Left kidney (tissue), 2 donors: Measurements from ENCODE around the gene JCAD. TPM values are rescaled to one million over a fixed set of nuclear protein-coding genes. Genes with fewer than 3 reads are reported as not detected.

Experiments
- DNase-seq: peaks from one replicate; pipeline ENCODE4 v3.0.0-alpha.2; 2013
- polyA plus RNA-seq: library from polyadenylated mRNA; unstranded; fragments of 120-200 nt; gene quantifications from one replicate; pipeline ENCODE4 v1.2.1, GENCODE V29; 2013; ENCODE audit not compliant: insufficient read length

The JCAD gene
- polyA plus RNA-seq, 1 donor: 29.7 TPM

GRCh38 chr10:30073767-30074060 is 14.3 kb upstream of the JCAD start:
- DNase-seq: no peak

DNA sequence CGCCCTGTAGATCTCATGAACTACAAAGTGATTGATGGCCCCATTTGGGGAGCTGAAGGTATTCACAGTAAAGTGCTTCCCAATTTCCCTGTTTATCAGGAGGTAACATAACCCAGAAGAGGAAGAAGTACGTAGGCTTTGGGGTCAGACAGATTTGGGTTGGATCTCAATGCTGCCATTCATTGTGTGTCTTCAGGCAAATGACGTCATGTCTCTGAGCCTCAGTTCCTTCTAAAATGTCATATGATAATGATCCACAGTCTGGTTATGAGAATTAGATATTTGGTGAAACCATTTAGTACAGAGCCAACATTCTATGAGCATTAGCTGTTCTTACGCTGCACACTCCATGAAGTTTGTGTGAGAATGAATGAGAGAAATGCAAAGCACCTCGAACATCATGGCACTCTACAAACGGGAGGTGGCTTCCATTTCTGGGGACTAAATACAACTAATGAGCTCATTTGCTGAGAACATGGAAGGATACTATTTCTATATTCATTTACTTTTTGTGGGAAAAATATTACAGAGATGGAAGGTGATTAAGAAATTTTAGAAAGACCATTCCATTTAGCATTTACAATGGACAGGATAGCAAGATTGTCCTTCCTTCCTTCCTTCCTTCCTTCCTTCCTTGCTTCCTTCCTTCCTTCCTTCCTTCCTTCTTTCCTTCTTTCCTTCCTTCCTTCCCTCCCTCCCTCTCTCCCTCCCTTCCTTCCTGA is 13.8 kb upstream of the JCAD start:
- DNase-seq: no peak

DNA sequence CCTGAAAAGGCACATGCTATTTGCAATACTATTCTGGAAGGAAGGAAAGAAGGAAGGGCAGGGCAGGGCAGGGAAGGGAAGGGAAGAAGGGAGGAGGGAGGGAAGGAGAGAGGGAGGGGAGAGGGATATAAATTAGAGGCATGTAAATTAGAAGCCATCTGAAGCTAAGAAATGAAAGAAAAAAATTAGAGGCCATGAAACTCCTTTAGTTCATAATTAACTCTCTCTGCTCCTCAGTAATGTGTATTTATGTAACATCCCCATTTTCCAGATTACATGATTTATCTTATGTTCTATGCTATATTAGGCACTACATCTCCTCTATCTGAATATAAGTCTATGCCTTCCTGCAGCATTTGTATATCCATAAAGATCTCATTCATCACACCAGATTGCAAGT is 12.7 kb upstream of the JCAD start:
- DNase-seq: no peak

DNA sequence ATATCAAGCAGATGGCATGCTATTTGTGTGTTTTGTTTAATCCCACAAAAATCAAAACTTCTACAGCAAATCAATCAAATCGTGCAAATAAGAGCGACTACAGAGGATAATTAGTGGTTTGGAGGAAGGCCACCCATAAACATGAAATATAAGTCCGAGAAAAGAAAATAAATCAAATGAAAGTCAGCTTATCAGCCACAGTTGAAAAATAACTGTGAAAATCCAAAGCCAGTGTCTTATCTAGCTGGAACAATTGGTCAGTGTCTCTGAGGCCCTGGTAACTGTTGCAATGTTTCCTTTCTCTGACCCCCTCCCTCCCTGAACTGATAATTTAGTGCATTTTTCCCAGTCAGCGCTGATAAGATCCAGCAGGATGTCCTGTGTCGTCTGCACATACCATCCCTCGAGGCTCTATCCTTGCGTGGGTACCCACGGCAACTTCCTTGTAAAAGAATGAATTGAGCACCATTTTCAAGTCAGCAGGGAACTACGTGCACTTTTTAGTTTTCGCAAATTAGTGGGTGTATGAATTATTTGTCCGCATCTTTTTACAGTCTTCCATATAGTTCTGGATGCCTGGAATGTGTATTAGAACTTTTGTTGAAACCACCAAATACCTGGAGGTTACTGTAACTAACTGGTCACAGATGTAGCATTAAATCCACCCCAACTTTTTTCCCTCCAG is 10.8 kb upstream of the JCAD start:
- DNase-seq: no peak

DNA sequence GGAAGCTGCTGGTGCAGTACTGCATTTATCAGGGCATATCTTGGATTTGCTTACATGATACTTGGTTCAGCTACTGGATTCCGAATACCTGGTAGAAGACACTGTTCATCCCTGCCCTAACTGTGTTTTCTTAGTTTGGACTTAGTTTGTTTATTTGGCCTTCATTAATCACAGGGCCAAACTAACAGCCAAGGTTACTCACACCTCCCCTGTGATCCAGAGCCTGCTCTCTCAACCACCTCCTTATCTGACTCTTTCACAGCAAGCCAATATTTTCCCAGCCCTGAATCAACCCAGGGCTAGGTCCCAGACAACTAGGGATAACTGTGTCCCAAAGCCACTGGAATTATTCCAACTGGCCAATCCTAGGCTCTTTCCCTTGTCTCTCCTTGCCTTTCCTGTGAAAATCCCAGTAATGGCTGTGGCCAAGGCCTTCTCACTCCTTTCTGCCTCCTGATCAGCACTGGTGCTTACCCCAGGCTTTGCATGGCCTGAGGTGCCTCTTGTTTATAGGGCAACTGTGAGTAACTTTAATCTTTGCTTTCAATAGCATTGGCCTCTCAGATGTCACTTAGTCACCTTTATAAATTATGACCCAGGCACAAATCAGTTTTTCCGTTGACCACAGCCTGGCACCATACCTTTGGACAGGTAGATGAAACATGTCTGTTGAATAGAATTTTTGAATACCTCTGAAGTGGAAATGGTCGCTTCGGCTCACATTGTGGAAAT is 9.3 kb upstream of the JCAD start:
- no peak for DNase-seq

DNA sequence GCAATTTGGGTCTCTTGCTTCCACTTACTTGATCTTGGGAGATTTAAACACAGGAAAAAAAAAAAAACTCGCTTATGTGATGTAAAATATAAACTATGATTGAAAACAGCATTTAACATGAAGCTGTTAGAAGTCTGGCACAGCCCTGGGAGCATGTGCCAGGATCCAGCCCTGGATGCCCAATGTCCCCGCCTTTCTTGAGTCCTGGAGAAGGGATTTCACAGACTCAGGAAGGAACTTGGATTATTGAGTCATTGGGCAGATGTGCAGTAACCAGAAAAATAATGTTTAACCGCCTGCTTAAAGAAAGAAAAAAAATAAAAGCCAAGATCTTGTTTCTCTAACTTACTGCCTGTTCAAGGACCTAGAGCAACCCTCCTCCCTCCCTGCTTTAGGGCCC is 3.7 kb upstream of the JCAD start:
- DNase-seq: no peak

DNA sequence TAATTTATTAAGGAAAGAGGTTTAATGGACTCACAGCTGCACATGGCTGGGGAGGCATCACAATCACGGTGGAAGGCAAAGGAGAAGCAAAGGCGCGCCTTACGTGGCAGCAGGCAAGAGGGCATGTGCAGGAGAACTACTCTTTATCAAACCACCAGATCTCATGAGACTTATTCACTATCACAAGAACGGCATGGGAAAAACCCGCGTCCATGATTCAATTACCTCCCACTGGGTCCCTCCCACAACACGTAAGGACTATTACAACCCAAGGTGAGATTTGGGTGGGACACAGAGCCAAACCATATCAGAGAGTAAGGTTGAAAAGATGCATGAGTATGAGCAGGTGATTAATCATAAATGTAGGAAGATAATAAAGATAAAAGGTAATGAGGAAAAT is 3.2 kb upstream of the JCAD start:
- no peak for DNase-seq

GRCh38 chr10:30062090-30062489 is 2.7 kb upstream of the JCAD start:
- no peak for DNase-seq

- DNase-seq: no peak
Observed at GRCh38 chr10:30058570-30059132, 735 bp downstream of the JCAD start.

DNA sequence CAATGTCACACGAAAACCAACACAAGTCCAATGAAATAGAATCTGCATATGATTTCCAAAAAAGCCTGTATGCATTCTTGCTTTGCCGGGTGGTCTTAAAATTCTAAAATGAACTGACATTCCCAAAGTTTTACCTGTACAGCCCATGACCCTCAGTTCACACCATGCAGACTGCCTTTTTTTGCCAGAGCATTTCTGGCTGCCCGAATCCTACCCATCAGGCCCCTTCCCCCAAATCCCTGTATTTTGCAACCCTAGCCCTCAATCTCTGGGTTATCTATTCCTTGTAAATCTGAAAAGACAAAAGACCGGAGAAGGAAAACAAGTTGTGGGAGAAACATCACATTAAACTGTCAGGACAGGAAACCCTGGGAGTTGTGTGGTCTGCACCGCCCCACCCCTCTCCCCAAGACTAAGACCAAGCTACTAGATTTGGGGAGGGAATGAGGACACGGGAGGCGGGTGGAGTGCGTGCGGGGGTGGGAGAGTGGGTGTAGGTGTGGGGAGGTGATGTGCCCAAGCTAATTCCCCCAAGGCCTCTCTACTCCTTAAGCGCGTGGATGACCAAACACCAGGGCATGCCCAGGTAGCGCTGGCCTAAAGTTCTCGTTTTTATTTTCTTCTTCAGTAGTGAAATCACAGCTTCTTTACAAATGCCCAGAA is 1.4 kb downstream of the JCAD start:
- DNase-seq: no peak

DNA sequence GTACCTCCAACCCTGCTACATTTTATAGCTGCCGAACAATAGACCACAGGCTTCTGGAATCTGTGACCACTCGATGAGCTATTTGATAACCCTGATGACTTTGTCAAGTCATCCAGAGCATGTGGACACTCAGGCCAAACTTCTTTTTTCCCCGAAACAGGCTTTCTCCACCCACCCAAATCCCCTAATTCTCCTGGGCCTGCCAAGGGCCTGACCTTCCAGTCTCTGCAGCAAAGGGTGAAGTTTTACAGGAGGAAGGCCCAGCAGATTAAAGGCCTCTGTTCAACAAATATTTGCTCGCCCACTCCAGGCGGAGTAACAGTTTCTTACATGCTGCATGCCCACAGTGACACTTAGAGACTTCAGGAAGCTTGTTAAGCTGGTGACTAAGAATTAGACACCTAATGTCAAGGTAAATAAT is 2.0 kb downstream of the JCAD start:
- DNase-seq: no peak

DNA sequence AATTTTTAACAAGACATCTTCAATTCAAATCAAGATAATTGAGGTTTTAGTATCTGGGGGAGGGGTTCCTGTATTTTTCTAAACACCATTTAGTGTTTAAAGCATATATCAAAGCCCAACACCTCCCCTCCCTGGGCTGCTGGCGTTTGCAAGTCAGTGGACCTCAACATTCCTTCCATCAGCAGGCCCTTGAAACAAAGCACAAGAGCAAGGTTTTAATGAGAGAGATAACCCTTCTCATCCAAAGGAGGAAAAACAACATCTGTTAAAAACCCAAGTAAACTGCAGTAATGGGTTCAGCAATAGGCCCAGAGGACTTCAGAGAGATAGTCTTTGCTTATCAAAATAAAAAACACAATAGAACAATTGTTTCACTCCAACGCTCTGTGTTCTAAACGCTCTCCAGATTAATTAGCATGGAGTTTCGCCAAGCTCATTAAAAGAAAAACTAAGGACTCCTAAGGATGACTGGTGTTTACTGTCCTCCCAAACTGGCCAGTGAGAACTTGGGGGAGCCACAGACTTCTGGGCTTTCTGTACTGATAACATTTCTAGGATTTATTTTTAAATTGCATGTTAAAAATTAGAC is 2.5 kb downstream of the JCAD start:
- DNase-seq: no peak

- no peak for DNase-seq
Observed at GRCh38 chr10:30056281-30056680, 3.1 kb downstream of the JCAD start.

DNA sequence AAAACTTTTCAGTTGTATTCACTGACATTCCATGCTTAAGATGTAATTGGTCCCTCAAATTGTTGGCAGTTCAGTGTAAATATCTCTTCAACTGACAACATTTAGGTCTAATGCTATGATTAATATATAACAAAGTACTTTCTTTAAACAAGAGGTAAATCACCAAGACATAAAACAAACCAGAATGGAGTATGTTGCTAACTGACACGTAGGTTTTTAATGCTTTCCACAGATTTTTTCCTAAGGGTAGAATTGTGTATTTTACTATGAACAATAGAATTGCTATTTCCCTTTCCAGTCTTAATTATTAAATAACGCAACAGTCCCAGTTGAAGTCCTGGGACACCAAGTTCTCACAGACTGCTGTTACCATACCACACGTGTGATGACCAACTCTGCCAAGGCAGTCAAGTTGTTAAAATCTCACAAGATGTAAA is 4.1 kb downstream of the JCAD start:
- no peak for DNase-seq

- DNase-seq: no peak
Observed at GRCh38 chr10:30052062-30052461, 7.3 kb downstream of the JCAD start.

DNA sequence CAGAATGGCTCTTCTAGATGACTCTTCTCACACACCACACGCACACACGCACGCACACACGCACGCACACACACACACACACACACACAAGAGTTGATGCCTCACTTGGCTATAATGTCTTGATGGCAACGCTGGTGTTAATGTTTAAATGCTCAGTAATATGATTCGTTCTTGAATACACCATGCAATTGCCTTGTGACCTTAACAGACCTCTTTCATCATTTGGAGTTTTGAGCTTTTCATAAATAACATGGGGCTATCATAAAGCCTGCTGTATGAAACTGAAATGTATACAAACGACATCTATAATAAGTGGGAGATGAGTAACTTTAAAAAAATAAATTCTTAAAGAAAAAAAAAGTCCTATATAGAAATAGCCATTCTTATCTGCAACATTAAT is 8.2 kb downstream of the JCAD start:
- DNase-seq: no peak

GRCh38 chr10:30050411-30050810 is 9.0 kb downstream of the JCAD start:
- DNase-seq: no peak

GRCh38 chr10:30048768-30049517 is 10.4 kb downstream of the JCAD start:
- DNase-seq: no peak

GRCh38 chr10:30047924-30048531 is 11.4 kb downstream of the JCAD start:
- no peak for DNase-seq

- DNase-seq: no peak
Observed at GRCh38 chr10:30047430-30047829, 12.0 kb downstream of the JCAD start.

DNA sequence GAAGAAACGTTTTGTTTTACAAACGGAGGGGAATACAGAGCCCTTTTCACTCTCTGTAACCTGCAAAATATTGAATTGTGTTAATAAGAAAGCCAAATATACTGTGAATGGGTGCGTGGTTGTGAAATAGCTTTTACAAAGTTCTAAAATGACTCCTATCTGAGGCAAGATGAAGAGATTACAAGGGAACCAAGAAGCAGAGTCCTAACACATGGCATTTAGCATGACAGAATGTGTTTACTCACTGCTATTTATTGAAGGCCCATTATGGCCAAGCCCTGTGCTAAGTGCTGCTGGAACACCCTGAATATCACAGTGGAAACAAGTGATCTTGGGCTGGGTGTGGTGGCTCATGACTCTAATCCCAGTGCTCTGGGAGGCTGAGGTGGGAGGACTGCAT is 12.9 kb downstream of the JCAD start:
- DNase-seq: no peak
